ENCODE results near the gene MED8.

MED8 gene

GRCh38 chr1:43334453-43335205 lies 55.0 kb downstream of the MED8 start:
- no peak for DNase-seq (ENCODE audit: low read depth, low spot score)
